ENCODE measurements around the gene SCARF1.

DNA sequence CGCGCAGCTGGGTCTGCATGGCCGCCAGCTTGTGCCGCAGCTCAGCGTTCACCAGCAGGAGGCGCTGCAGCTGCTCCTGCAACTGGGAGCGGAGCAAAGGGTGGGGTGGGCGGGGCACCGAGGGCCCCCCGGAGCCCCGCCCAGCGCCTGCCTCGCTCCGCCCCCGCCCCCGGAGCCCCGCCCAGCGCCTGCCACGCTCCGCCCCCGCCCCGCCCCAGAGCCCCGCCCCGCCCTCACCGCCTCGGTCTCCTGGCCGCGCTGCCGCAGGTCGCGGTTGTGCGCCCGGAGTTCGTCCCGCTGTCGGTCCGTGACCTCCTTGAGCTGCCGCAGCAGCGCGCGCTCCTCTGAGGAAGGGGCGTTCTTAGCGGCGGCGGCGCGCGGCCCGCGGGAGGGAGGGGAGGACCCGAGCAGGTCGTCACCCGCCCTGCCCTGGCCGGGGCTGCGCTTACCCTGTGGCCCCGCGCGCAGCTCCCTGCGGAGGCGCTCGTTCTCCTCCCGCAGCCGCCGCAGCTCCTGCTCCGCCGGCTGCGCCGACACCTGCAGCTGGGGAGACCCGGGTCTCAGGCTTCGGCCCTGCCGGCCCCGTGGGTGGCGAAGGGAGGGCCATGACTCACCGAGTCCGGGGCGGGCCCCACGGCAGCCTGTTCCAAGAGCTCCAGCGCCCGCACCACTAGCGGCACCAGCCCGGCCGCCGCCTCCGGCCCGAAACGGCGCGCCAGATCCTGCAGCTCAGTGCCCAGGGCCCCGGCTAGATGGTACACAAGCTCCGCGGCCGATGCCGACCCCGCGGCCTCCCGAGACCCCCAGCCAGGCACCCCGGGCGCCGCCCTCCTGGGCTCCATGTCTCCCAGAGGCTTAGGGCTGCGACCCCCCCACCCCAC, 3.7 kb upstream of the SCARF1 start:
- peak; percentile 62 for TF ChIP-seq CTCF (IDR thresholded peaks at IDR 0.05; ENCODE audit: low read depth, low read length)
- no peak for TF ChIP-seq POLR2A (IDR thresholded peaks at IDR 0.05; ENCODE audit: extremely low read depth, insufficient read length)
- TF ChIP-seq MYC (IDR thresholded peaks at IDR 0.05; ENCODE audit: low read depth, low read length): peak; percentile 61; the same call in 1 of the 2 replicates
- TF ChIP-seq MAX (IDR thresholded peaks at IDR 0.05; ENCODE audit: low read depth, low read length): no peak

Measured in NB4 (cell line).